Activated CD8-positive, alpha-beta T cell treated with anti-CD3 and anti-CD28 coated beads for 36 hours (primary cell): Measurements from ENCODE around the gene MARCHF9. TPM values are rescaled to one million over a fixed set of nuclear protein-coding genes. Genes with fewer than 3 reads are reported as not detected.

Source experiments
- ATAC-seq: fragments of 200-7000 bp; cut with Tn5 transposase; one replicate; pipeline ENCODE4 v1.10.0; 2021; ENCODE audit warnings: mild to moderate bottlenecking, moderate library complexity
- CTCF ChIA-PET: fragments of 350-600 bp; sonication (Branson Sonifier 250); formaldehyde crosslinking; loops from one replicate; lab custom pipeline; 2021; ENCODE audit warnings: antibody characterized with exemption; lab: Charles Lee
- POLR2A ChIA-PET: fragments of 350-600 bp; sonication (Branson Sonifier 250); formaldehyde crosslinking; loops from one replicate; lab custom pipeline; 2021; ENCODE audit warnings: antibody characterized with exemption; lab: Charles Lee
- DNase-seq: peaks from one replicate; pipeline ENCODE4 v3.0.0-alpha.2; 2020
- H3K27ac Mint-ChIP-seq: one replicate; pipeline ENCODE4 v1.8.0; 2021; ENCODE audit warnings: mild to moderate bottlenecking, mixed read lengths
- H3K27me3 Mint-ChIP-seq: one replicate; pipeline ENCODE4 v1.8.0; 2021; ENCODE audit warnings: mixed read lengths
- H3K36me3 Mint-ChIP-seq: one replicate; pipeline ENCODE4 v1.8.0; 2021; ENCODE audit warnings: low read depth, mixed read lengths
- H3K4me1 Mint-ChIP-seq: one replicate; pipeline ENCODE4 v1.8.0; 2021; ENCODE audit warnings: low read depth, mixed read lengths
- H3K4me3 Mint-ChIP-seq: one replicate; pipeline ENCODE4 v1.8.0; 2021; ENCODE audit warnings: mild to moderate bottlenecking, moderate library complexity, mixed read lengths
- H3K9me3 Mint-ChIP-seq: one replicate; pipeline ENCODE4 v1.8.0; 2021; ENCODE audit warnings: mixed read lengths
- CTCF ChIP-seq: fragments of 200-600 bp; IDR thresholded peaks from one replicate; pipeline ENCODE4 v1.8.0; 2022; ENCODE audit warnings: antibody characterized with exemption, mild to moderate bottlenecking
- intact Hi-C: fragments of 100-400 bp; cut with micrococcal nuclease; formaldehyde crosslinking; loops from one replicate; pipeline ENCODE4 v1.10.0; 2022
- total RNA-seq, 2 experiments: library from RNA; stranded (reverse); gene quantifications; one replicate each; pipeline ENCODE4 v1.2.3, GENCODE V29; 2021

The MARCHF9 gene
- total RNA-seq, 2 experiments from 2014 or later = 23.4 to 24.3 TPM

- no peak overlapping the region for H3K27ac Mint-ChIP-seq
- no peak for ATAC-seq
These were observed 40.5 kb downstream of the MARCHF9 start for GRCh38 chr12:57795354-57795753.

GRCh38 chr12:57796996-57797395 lies 42.1 kb downstream of the MARCHF9 start:
- H3K4me1 Mint-ChIP-seq = peaks cover 14% of the 10 kb centered on the region
- intact Hi-C loops = no loop called here
- peaks cover 36% of the 10 kb centered on the region for H3K36me3 Mint-ChIP-seq
- peak overlapping the region; percentile 36 for H3K27ac Mint-ChIP-seq
- no peak for DNase-seq
- POLR2A ChIA-PET = interaction anchor here (1.1 to 1.6 kb wide), 2 partner anchors 12 to 54 kb away, joined by 3 to 4 read pairs; no protein-coding TSS in a partner anchor
- no peaks in the 10 kb centered on the region for H3K9me3 Mint-ChIP-seq
- H3K27me3 Mint-ChIP-seq = no peaks in the 10 kb centered on the region
- no peak for ATAC-seq
- H3K4me3 Mint-ChIP-seq = no peak overlapping the region
- TF ChIP-seq CTCF = no peak
- CTCF ChIA-PET = interaction anchor here (9.5 kb wide), 1 partner anchor 107 kb away, joined by 124 read pairs; no protein-coding TSS in a partner anchor

More at GRCh38 chr12:57795354-57795753, 40.5 kb downstream of the MARCHF9 start:
- no peaks in the 10 kb centered on the region for H3K9me3 Mint-ChIP-seq
- H3K36me3 Mint-ChIP-seq = peaks cover 41% of the 10 kb centered on the region
- no peak for TF ChIP-seq CTCF
- DNase-seq = no peak
- CTCF ChIA-PET = no interaction called here
- H3K4me3 Mint-ChIP-seq = no peak overlapping the region
- POLR2A ChIA-PET = no interaction called here
- no peaks in the 10 kb centered on the region for H3K27me3 Mint-ChIP-seq
- intact Hi-C loops = no loop called here
- peaks cover 15% of the 10 kb centered on the region for H3K4me1 Mint-ChIP-seq

- intact Hi-C loops = no loop called here
- ATAC-seq = no peak
- ChIA-PET POLR2A (interaction anchor here (1.1 to 1.6 kb wide), 3 partner anchors 12 to 30 kb away, joined by 3 to 6 read pairs (median 4); partner anchors contain the start of genes CYP27B1 and TSFM), CTCF (interaction anchor here (1.1 to 9.5 kb wide), 3 partner anchors 9 to 106 kb away, joined by 3 to 124 read pairs (median 7); partner anchors contain the start of gene TSFM)
- Mint-ChIP-seq H3K27me3 (no peaks in the 10 kb centered on the region), H3K4me3 (no peak overlapping the region), H3K27ac (peak overlapping the region; percentile 37), H3K36me3 (peaks cover 29% of the 10 kb centered on the region), H3K4me1 (peaks cover 13% of the 10 kb centered on the region), H3K9me3 (no peaks in the 10 kb centered on the region)
- no peak for TF ChIP-seq CTCF
- DNase-seq = no peak
These were observed 43.0 kb downstream of the MARCHF9 start for GRCh38 chr12:57797933-57798332.

- no peak overlapping the region for H3K27ac Mint-ChIP-seq
- H3K36me3 Mint-ChIP-seq = peaks cover 17% of the 10 kb centered on the region
- ChIA-PET CTCF (interaction anchor here (0.9 to 9.5 kb wide), 7 partner anchors 11 to 103 kb away, joined by 3 to 124 read pairs (median 14); partner anchors contain the start of genes AVIL and TSFM), POLR2A (interaction anchor here (2.3 kb wide), 1 partner anchor 16 kb away, joined by 6 read pairs; no protein-coding TSS in a partner anchor)
- peaks cover 7% of the 10 kb centered on the region for H3K4me1 Mint-ChIP-seq
- intact Hi-C loops = no loop called here
- ATAC-seq = no peak
- no peaks in the 10 kb centered on the region for H3K9me3 Mint-ChIP-seq
- H3K27me3 Mint-ChIP-seq = no peaks in the 10 kb centered on the region
- TF ChIP-seq CTCF = no peak
- DNase-seq = no peak
- H3K4me3 Mint-ChIP-seq = no peak overlapping the region
These were observed 46.1 kb downstream of the MARCHF9 start for GRCh38 chr12:57800965-57801364.

- intact Hi-C loops = no loop called here
- POLR2A ChIA-PET = interaction anchor here (0.7 to 2.2 kb wide), 6 partner anchors 8 to 1929 kb away, joined by 3 to 4 read pairs (median 4); partner anchors contain the start of gene TSFM
These were observed 47.7 kb downstream of the MARCHF9 start for GRCh38 chr12:57802607-57803006.

More at GRCh38 chr12:57802607-57803006, 47.7 kb downstream of the MARCHF9 start:
- no peak for ATAC-seq
- CTCF ChIA-PET = interaction anchor here (0.6 to 9.5 kb wide), 29 partner anchors 9 to 122 kb away, joined by 3 to 124 read pairs (median 5); partner anchors contain the start of genes AVIL and TSFM
- Mint-ChIP-seq H3K27ac (no peak overlapping the region), H3K9me3 (no peaks in the 10 kb centered on the region), H3K27me3 (no peaks in the 10 kb centered on the region), H3K36me3 (peaks cover 8% of the 10 kb centered on the region), H3K4me3 (no peak overlapping the region), H3K4me1 (peaks cover 4% of the 10 kb centered on the region)
- TF ChIP-seq CTCF = no peak
- no peak for DNase-seq
